SK-N-SH treated with all-trans-retinoic acid at 6 μM for 48 hours (cell line): Measurements from ENCODE around the gene THADA.

Source experiments
- ARNTL ChIP-seq: fragments of 450-650 bp; formaldehyde crosslinking; IDR thresholded peaks from 2 replicates; pipeline ENCODE4 v1.5.0; 2020; ENCODE audit warnings: low read depth, mild to moderate bottlenecking, moderate library complexity, borderline replicate concordance
- BACH2 ChIP-seq: fragments of 250-450 bp; sonication (Bioruptor Pico); IDR thresholded peaks from 2 replicates; pipeline ENCODE4 v1.9.0; 2021; ENCODE audit warnings: mild to moderate bottlenecking, borderline replicate concordance
- CSDC2 ChIP-seq: fragments of 250-450 bp; sonication (Bioruptor Pico); IDR thresholded peaks from 2 replicates; pipeline ENCODE4 v1.5.0; 2020; ENCODE audit warnings: mild to moderate bottlenecking, moderate library complexity
- ISL1 ChIP-seq: fragments of 250-450 bp; sonication (Bioruptor Pico); IDR thresholded peaks from 2 replicates; pipeline ENCODE4 v2.1.2; 2022; ENCODE audit warnings: mild to moderate bottlenecking, moderate library complexity
- PATZ1 ChIP-seq: fragments of 250-450 bp; sonication (Bioruptor Pico); IDR thresholded peaks from 2 replicates; pipeline ENCODE4 v1.8.0; 2020; ENCODE audit warnings: mild to moderate bottlenecking, moderate library complexity, borderline replicate concordance
- PPARA ChIP-seq: fragments of 250-450 bp; sonication (Bioruptor Pico); IDR thresholded peaks from 2 replicates; pipeline ENCODE4 v1.5.0; 2020; ENCODE audit warnings: mild to moderate bottlenecking, borderline replicate concordance
- RARB ChIP-seq: fragments of 250-450 bp; sonication (Bioruptor Pico); IDR thresholded peaks from 2 replicates; pipeline ENCODE4 v1.8.0; 2021; ENCODE audit warnings: mild to moderate bottlenecking, moderate library complexity
- TCF4 ChIP-seq: fragments of 250-450 bp; sonication (Bioruptor Pico); IDR thresholded peaks from 2 replicates; pipeline ENCODE4 v1.8.0; 2021; ENCODE audit warnings: mild to moderate bottlenecking, moderate library complexity, borderline replicate concordance
- ZC3H10 ChIP-seq: fragments of 250-450 bp; sonication (Bioruptor Pico); IDR thresholded peaks from 2 replicates; pipeline ENCODE4 v1.5.1; 2021; ENCODE audit warnings: mild to moderate bottlenecking, moderate library complexity
- ZNF565 ChIP-seq: fragments of 450-650 bp; formaldehyde crosslinking; conservative IDR thresholded peaks from 2 replicates; pipeline ENCODE4 v1.5.0; 2020; ENCODE audit warnings: low read depth, mild to moderate bottlenecking, moderate library complexity
- ZNF8 ChIP-seq: fragments of 450-650 bp; formaldehyde crosslinking; IDR thresholded peaks from 2 replicates; pipeline ENCODE4 v1.5.0; 2020; ENCODE audit warnings: mild to moderate bottlenecking, moderate library complexity

DNA sequence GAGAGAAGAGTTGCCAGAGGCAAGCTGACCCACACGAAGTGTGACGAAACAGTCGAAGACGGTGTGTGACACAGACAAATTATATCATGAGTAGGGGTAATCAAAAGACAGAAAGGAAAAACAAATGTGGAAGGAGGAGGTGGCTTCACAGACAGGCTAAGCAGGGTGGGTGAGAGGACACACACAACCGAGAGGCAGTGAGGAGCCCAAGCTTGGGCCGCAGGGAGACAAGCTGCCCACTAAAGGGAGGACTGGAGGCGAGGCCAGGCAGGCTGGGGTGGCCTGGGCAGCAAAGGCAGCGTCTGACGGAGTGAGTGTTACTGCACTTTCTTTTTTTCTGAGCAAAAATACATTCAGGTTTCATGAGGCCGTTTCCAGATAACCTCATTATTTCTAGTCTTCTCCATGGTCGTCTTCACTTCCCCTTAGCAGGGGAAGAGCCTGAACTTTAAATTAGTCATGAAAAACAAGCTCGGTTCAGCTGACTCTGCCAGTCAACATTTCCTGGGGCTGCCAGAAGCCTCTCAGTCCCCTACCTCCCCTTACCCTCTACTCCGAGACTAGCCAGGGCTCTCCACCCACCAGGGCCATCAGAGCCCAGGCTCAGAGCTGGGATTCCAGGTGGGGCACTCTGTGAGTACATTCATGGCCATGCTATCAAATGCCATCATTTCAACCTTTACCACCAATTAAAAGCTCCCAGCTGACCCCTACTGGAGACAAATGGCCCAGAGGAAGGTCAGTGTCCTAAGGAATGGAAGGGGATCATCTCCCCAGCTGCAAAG lies 355.7 kb downstream of the THADA start:
- TF ChIP-seq PPARA (no peak), ISL1 (CRISPR knock-in tag) (no peak), CSDC2 (CRISPR knock-in tag) (no peak), RARB (CRISPR knock-in tag) (no peak), TCF4 (CRISPR knock-in tag) (no peak), ZNF8 (no peak), ZNF565 (CRISPR knock-in tag) (no peak), ZC3H10 (CRISPR knock-in tag) (no peak), BACH2 (CRISPR knock-in tag) (no peak), PATZ1 (CRISPR knock-in tag) (no peak), ARNTL (no peak)
